Daoy (cell line): Measurements from ENCODE around the gene HCN3. TPM values are rescaled to one million over a fixed set of nuclear protein-coding genes. Genes with fewer than 3 reads are reported as not detected.
A peak's percentile ranks its signal among the peaks of the same experiment; 100 is the strongest.

ENCODE experiments used
- DNase-seq: peaks from one replicate; pipeline ENCODE4 v3.0.0-alpha.2; 2015; ENCODE audit warnings: low read depth
- total RNA-seq: library from RNA; depleted of rRNA; stranded (reverse); fragments of >200 nt; shearing (Covaris generic); gene quantifications from 2 replicates; pipeline ENCODE4 v1.2.3, GENCODE V29; 2014

HCN3 gene
- total RNA-seq, 1 experiment from 2014 or later: 0.11 TPM

DNA sequence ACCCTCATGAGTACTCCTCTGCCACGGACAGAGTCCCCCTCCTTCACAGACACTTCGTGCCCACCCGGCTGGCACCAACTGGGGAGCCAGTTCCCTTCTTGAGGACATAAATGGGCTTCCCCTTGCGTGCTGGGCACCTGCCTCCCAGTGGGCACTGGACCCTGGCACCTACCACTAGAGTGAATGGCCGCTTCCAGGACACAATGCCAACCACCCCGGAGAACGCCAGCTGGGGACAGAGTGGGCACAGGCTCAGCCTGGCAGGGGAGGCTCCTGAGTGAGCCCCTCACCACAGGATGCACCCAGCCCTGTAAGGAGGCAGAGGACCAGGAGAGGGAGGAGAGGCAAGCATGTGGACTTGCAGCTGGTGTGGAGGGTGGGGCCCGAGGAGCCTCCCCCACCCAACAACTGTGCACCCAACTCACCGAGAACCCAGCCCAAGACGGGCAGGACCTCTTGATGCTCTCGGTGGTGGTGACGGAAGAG, 23.0 kb upstream of the HCN3 start:
- DNase-seq: no peak

DNA sequence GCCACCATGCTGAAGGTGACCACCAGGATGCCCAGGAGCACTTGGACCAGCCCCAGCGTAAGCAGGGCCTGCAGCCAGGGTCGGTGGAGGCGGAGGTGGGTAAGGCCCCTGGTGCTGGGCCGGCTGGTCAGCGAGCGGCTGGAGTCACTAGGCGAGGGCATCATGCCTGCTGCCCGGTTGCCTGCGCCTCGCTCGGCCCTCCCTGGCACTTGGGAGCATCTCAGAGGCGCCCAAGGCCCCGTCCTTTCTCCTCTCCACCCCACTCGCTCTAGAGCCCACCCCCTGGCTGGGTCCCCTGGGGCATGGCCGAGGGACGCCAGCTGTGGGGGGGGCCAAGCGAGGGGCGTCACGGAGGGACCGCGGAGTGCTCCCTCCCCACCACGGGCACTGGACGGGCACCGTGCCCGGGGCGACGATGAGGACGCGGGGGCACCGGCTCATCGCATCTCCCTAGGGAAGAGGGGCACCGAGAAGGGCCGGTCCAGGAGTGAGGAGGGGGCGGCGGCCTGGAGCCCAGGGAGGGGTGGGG, 22.5 kb upstream of the HCN3 start:
- no peak for DNase-seq

DNA sequence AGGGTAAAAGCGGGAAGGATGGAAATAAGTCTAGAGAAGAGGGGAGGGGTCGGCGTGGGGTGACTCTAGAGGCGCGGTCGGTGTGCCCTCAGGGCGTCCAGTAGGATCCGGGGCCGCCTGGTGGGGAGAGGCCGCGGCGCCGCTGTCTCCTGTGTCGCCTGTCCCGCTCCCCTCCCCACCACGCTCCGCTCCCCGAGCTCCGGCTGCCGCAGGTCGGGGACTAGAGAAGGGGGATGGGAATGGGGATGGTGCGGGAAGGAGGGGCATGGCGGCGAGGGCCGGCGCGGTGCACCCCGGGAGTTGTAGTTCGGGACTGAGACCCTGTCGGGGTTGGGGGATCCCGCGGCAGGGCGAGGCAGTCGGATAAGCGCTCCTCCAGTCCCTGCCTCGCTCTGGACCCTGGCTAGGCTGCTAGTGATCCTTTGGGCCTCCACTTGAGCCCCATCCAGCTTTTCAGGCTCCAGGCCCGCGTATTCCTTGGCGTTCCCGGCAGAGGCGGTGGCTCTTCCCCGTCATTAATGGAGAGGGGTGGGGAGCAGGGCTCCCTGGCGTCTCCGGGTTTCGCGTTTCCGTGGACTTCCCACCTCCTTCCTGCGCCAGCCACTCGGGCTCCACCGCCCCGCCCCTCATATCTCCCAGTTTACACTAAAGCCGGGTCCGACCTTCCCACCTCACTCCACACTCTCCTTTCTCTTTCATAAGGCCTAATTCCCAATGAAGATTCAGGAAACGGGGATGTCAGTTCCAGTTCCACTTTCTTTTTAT, 21.8 kb upstream of the HCN3 start, which contains the start of gene ENTREP3:
ENTREP3 (minus strand) TSS at position 241 of the 765 bp plus-strand sequence. CDS start 606 bp downstream, outside the sequence.
- peak; percentile 88 for DNase-seq

DNA sequence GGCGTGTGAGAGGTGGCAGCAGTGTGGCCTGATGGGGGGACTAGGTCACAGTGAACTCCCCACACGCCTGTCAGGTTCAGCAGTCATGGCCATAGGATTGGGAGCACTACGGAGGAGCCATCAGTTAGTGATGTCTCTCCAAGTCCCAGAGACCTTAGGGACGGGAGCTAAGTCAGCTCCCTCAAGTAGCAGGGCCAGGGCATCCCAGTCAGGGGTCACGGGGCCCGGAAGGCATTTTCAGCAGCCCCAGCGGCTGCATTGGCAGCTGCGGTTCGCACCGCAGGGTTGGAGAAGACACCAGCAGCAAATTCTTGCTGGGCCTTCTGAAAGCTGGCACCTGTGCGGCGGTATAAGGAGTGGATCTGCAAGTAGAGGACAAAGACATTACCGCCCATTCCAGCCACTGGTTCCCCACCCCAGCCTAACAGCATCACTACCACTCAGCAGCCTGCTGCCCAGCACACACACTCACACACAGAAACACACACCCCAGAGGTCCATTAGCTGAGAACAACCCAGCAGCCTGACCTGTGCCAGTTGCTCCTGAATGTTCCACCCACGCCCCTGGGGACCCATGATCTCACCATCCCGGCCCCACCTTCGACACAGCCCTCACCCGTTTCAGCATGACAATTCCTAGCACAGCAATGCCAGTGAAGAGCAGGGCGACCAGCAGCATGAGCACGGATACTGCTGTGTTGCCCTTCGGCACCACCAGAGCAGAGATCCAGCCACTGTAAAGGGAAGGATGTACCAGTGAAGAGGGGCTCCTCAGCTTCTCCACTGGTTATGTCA, 21.0 kb upstream of the HCN3 start:
- DNase-seq: no peak

DNA sequence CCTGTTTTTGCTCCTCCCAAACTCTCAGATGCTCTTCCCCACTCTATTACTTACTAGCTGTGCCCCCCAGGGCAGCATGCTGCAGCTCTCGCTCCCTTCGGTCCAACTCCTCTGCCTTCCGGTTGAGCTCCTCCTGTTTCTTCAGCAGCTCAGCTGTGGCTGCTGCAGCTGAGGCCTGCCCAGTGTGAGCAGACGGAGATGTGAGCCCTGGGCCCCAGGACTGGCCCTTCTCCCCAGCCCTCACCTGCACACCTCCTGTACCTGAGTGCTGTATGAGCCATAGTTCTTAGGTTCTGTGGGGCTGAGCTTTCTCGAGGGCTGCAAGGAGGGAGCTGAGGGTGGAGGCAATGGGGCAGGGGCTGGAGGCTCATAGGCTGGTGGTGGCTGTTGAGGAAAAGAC, 17.0 kb upstream of the HCN3 start:
- no peak for DNase-seq

DNA sequence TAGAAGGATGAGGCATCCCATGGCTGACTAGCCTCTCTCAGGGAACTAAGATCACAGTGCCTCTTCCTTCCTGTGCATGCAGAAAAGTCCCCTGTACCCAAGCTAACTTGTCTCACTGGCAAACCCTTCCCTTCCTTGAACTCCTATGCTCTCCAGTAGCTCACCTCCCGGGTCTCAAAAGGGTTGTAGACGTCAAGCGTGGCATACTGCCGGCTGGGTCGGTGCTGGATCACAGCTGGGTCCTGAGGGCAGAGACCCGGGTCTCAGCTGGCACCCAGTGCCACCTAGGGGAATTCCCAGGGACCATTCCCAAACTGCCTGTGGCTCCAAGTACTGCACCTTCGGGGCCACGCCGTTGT, 15.8 kb upstream of the HCN3 start:
- DNase-seq: no peak

DNA sequence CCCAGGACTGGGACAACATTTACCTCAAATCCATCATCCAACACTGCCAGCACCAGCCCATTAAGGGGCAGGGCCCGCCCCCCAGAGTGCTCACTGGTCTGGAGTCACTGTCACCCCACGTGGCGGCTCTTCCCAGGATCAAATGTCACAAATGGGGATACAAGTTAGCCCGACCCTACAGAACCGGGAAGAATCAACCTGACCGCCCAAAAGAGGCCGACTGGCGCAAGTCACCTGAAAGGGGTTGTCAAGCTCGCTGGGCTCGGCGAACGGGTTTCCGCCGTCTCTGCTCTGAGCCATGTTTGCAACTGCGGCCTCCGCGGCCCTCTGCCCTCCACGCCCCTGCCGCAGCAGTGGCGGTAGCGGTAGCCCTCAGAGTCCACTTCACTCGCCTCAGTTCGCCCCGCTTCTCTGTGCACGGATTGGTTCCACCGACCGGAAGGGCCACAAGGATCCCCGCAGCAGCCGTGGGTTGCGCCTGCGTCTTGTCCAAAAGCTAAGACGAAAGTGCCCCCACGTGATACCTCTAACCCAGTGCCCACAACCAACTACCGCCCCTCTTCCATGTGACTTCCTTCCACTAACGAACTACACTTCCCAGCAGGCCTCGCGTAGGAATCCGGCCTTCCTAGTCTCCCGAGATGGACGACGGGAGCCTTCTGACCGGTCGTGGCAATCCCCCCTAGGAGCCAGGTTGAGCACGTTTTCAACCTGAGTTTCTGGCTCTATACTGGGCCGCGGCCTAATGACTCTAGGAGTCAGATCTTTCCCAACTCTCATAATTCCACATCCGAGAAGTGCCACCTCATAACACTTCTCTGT, 15.2 kb upstream of the HCN3 start, which contains the start of gene SCAMP3:
SCAMP3 (minus strand) TSS at position 509 of the 822 bp plus-strand sequence; CDS start at position 300, 209 bp downstream.
- peak; percentile 99 for DNase-seq

DNA sequence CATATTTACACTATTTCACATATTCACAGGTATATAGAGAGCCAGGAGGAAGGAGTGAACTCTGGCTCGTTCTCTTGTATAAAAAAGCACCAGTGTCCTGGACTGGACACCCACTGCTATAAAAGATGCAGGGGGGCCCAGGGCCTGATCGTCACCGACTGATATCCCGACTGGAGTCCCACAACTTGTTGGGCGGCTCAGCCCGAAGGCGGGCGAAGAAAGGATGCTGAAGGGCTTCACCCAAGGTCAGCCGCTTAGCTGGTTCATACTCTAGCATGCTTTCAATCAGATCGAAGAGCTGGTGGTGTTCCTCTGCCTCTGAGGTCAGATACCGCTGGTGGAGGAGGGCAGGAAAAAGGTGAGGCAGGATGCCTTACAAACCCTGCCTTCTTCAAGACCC, 14.2 kb upstream of the HCN3 start:
- no peak for DNase-seq

DNA sequence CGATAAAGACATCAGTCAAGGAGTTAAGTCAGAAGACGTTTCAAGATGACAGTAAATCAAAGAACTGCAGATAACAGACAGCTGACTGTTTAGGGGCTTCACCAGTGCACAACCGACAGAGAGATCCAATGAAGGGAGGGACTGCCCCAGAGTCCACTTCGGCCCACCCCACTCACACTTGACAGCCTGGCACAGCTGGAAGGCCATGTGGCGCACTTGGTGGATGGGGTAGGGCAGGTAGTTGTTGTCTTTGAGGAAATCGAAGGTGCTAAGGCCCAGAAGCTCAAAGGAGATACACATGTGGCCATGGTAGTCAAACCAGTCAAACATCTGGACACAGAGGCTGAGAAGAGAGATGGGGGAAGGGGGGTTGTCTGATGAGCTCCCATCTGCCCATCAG, 10.7 kb upstream of the HCN3 start:
- DNase-seq: no peak

DNA sequence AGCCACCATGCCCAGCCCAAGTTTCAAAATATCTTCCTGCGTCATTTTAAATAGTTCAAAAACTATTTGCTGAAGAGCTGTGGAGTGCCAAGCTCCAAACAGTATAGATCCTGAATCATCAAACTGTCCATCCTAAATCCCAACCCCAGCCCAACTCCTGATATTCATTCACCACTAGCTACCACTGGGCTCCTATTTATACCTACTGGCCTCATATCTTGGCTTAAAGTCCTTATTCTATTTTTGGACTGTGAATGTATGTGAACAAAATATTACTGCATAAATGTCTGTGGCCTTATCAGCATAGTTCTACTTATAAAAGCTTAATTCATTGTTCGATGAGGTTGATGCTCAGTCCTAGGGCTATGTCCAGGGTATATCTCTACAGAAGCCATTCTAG, 9.9 kb upstream of the HCN3 start:
- DNase-seq: no peak

DNA sequence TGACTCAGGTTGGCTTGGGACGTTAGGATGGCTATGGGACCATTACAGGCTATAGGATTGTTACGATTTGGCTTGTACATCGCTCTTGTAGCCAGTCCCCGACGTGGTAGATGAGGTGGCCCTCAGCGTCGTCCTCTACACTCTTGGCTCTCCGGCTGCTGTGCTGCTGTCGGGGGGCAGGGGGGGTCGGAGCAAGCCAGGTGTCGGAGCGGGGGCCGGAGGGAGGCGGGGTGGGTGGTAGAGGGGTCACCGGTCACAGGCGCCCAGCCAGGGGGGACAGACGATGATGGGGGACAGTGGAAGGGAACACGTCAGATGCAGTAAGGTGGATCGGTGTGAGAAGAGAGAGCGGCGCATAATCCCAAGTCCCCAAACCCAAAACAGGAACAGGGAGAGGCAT, 8.6 kb upstream of the HCN3 start:
- no peak for DNase-seq

DNA sequence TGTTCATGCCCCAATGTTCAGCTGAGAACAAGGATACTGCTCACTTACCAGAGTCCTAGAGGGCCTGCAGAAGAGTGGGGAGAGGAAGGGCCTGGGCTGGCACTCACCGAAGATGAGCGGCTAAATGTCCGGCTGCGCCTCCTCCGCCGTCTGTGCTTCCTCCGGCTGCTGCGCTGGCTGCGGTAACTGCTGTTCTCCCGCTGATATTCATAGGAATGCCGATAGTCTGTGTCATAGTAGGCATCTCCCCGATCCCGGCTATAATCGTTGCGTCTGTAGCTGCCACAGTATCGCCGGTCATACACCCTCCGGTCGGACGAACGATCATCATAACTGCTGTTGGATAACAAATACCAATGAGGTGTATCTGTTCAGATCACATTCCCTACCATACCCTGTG, 7.9 kb upstream of the HCN3 start:
- DNase-seq: no peak

DNA sequence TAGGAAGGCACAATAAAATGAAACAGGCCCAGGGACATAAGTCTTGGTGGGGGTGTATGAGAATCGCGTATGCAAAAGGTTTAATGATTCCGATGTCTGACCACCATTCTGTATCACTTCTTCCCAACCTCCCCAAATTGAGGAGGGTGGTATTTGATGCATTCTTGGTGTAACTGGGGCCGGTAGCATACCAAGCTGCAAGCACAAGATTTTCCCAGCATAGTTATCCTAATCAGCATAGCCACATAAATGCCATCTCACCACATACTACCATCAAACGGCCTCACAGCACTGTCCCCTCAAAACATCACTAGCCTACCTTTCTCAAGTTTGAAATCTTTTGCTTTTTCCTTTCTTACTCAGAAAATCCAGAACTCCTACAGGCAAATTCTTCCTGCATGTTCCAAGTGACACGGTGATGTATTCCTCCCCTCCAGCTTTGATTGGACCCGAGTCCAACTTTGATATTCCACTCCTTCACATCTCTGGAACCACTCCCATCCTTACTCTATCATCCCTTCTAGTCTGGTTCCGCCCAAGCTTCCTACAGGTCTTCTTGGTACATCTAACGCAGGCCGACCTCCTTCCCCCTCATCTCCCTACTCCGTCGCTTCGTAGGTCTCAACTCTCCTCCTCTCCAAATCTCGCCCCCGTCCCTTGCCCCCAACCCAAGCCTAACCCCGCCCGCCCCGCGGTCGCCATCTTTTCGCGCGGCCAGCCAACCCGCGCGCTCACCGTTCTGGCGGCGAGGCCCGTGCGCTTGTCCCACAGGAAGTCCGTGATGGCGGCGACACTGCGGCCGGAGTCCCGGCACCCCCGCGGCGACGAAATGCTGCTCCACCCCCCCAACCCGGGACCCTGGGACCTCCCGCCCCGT, 4.6 kb upstream of the HCN3 start:
- DNase-seq: no peak

DNA sequence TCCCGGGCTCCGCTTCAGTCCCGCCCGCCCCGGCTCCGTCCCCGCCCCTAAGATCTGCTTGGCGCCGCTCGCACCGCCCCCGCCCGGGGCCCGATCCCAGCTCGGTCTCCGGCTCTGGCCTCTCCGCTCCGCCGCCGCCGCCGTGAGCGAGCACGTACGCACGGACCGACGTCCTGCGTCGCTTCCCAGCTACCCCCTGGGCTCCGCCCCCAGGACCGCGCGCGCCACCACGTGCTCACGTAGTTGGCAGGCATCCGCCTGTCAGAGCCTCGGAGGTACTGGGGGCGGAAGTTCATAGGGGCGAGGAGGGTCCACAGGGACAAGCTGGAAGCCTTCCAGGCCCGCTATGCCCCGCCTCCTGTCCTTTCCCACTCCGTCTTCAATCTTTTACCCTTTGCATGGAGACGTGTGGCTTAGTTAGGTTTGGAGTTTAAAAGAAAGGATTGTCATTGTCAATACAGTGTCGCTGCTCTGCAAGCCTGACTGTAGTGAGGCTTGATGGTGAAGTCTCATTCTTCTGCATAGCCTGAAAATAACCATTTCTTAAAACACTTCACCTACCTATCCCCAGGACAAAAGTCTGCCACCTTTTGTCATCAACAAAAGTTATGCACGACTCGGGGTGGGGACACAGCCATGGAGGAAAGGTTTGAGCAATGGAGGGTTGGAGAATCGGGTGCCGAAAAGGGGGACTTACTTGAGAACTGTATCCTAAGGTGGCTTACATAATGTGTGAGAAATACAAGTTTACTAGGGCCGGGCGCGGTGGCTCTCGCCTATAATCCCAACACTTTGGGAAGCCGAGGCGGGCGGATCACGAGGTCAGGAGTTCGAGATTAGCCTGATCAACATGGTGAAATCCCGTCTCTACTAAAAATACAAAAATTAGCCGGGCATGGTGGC, 3.7 kb upstream of the HCN3 start, which contains the start of gene CLK2:
CLK2 (minus strand) TSS at position 162 of the 903 bp plus-strand sequence. CDS start 2,527 bp downstream, outside the sequence.
- DNase-seq: peak; percentile 99

DNA sequence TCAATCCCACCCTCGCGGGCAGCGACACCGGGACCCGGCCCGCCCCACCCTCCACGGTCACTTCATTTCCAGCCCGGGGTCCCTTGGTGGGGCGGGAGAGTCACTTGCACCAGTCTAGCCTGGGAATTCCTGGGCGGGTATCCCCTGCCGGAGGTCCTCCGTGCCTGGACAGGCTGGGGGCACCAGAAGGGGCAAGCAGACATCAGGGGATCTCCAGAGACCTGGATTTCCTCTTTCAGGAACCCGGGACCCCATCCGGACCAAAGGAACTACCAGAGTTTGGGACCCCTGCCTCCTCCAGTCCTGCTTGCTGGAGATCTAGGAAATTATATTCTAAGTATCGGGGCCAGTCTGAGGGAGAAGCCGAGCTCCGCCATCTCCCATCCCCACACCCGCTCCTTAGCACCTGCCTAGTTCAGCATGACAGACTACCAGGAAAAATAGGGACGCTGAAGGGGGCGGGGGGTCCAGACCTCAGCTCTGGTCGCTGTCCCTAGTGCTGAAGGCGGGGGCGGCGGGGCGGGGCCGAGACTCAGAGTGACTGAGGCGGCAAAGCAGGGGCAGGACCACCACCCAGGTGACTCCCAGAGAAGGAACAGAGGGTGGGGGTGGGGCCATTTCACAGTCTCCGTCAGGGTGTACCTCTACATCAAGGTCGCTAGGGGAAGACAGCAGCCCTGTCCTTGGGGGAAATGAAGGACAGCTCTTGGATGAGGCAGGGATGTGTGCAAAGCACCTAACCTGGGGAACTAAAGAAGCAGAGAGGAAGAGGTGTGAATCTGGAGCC, 832 bp downstream of the HCN3 start:
- peak; percentile 61 for DNase-seq

DNA sequence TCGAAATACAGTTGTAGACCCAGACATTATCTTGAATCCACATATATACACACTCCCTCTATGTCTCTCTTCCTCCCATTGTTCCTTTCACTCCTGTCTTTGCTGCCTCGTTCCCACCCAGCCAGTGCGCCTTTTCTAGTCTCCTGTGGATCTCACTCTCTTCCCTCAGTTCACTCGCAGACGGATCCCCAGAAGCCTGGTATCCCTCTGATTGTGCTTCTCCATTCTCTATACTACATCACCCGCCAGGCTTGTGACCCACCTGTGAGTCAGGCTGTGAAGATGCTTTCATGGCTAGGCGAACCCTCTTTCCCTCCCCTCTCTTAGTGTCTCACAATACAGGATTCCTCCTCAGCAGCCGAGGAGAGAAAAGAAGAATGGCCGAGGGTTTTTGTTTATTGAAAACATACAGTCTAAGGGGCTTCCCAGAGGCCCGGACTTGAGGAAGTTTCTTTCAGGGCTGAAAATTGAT, 1.5 kb downstream of the HCN3 start:
- DNase-seq: peak; percentile 22

DNA sequence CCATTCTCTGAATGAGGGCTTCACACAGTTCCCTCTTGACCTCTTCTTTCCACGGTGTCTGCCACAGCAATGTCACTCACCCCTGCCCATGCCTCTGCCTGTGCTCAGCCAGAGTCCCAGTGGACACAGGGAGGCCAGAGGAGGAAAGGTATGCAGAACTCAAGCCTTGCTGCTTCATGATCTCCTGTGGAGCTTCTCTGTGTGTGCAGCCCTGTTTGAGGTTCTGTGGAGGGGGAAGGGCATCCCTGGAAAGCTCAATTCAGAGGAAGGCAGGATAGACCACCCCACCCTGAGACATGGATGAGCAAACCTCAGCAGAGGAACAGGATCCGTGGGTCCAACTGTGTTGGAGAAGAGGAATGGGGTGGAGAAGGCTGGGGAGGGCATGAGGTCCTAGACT, 2.0 kb downstream of the HCN3 start:
- DNase-seq: no peak

DNA sequence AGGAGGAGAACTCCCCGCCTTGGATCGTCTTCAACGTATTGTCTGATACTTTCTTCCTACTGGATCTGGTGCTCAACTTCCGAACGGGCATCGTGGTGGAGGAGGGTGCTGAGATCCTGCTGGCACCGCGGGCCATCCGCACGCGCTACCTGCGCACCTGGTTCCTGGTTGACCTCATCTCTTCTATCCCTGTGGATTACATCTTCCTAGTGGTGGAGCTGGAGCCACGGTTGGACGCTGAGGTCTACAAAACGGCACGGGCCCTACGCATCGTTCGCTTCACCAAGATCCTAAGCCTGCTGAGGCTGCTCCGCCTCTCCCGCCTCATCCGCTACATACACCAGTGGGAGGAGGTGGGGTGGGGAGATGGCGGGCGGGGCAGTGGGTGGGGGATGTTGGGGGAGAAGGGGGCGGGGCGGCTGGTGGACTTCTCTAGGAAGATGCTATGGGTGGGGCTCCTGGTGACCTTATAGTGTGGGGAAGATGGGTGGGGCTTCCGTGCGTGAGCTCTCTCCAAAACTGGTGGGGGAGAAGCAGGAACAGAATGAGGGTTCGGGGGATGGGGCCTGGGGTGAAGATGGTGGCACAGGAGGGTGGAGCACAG, 5.3 kb downstream of the HCN3 start:
- DNase-seq: no peak
